ENCODE data around the gene PXDN. TPM values are rescaled to one million over a fixed set of nuclear protein-coding genes. Genes with fewer than 3 reads are reported as not detected.

PXDN gene
- total RNA-seq, 1 donor from 2014 or later, result 1.1 TPM

DNA sequence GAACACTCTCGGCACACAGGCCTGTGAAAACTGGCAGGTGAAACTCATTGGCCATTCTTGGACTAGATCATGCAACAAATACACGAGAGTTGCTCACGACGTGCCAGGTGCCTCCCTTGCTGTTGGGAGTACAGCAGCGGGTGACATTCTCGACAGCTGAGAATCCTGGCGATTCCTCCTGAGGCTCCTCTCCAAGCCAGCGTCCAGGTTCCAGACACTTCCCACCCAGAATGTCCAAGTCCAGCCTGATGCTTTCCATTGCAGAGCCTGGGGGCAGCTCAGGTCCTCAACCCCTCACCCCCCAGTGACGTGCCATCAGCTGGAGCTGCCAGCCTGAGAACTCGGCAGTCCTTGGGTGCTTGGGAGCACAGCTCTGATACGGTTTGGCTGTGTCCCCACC is 124.2 kb downstream of the PXDN start:
- Mint-ChIP-seq H3K36me3 (ENCODE audit: low read depth) (no peaks in the 10 kb centered on the region), H3K27me3 (peaks cover 3% of the 10 kb centered on the region)

DNA sequence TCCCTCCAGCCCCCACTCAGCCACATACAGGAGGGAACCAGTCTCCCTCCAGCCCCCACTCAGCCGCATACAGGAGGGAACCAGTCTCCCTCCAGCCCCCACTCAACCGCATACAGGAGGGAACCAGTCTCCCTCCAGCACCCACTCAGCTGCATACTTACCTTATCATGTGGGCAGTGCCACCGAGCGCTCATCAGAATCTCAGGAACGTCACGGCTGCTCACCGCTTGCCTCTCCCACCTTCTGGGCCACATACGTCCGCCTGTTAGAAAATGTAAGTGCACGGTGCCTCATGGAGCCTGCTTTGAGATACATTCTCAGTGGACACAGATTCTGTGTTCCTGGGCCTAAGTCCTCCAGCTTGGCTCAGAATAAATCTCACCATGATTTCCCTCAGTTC is 124.8 kb downstream of the PXDN start:
- no peak overlapping the region for H3K27ac Mint-ChIP-seq
- intact Hi-C loops (cut with micrococcal nuclease), result no loop called here

More for the DNA sequence above, 124.2 kb downstream of the PXDN start:
- H3K27ac Mint-ChIP-seq, result no peak overlapping the region
- DNase-seq, result no peak
- intact Hi-C loops (cut with micrococcal nuclease), result no loop called here
- H3K4me3 Mint-ChIP-seq, result no peak overlapping the region
- H3K4me1 Mint-ChIP-seq, result no peaks in the 10 kb centered on the region
- H3K9me3 Mint-ChIP-seq, result no peaks in the 10 kb centered on the region

GRCh38 chr2:1618974-1619373 is 125.3 kb downstream of the PXDN start:
- Mint-ChIP-seq H3K4me3 (no peak overlapping the region), H3K27ac (no peak overlapping the region), H3K36me3 (ENCODE audit: low read depth) (no peaks in the 10 kb centered on the region), H3K4me1 (no peaks in the 10 kb centered on the region), H3K27me3 (peaks cover 3% of the 10 kb centered on the region), H3K9me3 (no peaks in the 10 kb centered on the region)
- no peak for DNase-seq
- intact Hi-C loops (cut with micrococcal nuclease), result no loop called here

More for the DNA sequence above, 124.8 kb downstream of the PXDN start:
- H3K36me3 Mint-ChIP-seq (ENCODE audit: low read depth), result no peaks in the 10 kb centered on the region
- no peak for DNase-seq
- no peaks in the 10 kb centered on the region for H3K9me3 Mint-ChIP-seq
- peaks cover 3% of the 10 kb centered on the region for H3K27me3 Mint-ChIP-seq
- no peak overlapping the region for H3K4me3 Mint-ChIP-seq
- no peaks in the 10 kb centered on the region for H3K4me1 Mint-ChIP-seq

- no peak for DNase-seq
- Mint-ChIP-seq H3K9me3 (no peaks in the 10 kb centered on the region), H3K36me3 (ENCODE audit: low read depth) (no peaks in the 10 kb centered on the region), H3K27me3 (peaks cover 6% of the 10 kb centered on the region), H3K4me1 (no peaks in the 10 kb centered on the region), H3K4me3 (no peak overlapping the region), H3K27ac (no peak overlapping the region)
- intact Hi-C loops (cut with micrococcal nuclease), result no loop called here
These were observed 125.9 kb downstream of the PXDN start for GRCh38 chr2:1618191-1618961.

- no peaks in the 10 kb centered on the region for H3K4me1 Mint-ChIP-seq
These were observed 126.8 kb downstream of the PXDN start for GRCh38 chr2:1617425-1618021.

DNA sequence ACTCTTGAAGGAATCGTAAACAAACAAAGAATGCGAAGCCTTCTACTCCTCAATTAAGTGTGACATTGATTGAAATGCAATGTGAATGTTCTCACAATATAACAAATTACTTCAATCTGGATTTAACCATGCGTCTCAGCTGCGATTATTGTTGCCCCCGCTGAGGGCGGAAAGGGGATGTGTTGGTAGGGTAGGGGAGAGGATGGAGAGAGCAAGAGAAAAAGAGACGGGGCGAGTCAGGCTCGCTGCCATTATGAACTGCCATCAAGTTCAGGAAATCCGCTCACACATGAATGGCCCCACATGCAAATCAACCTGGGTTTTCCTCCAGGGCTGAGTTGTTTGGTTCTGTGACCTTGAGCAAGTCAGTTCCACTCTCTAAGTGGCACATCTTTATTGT is 129.8 kb downstream of the PXDN start:
- Mint-ChIP-seq H3K27ac (no peak overlapping the region), H3K4me1 (peaks cover 3% of the 10 kb centered on the region), H3K36me3 (ENCODE audit: low read depth) (no peaks in the 10 kb centered on the region), H3K4me3 (no peak overlapping the region), H3K9me3 (no peaks in the 10 kb centered on the region), H3K27me3 (peaks cover 6% of the 10 kb centered on the region)
- intact Hi-C loops (cut with micrococcal nuclease), result no loop called here
- DNase-seq, result no peak

More at GRCh38 chr2:1617425-1618021, 126.8 kb downstream of the PXDN start:
- Mint-ChIP-seq H3K9me3 (no peaks in the 10 kb centered on the region), H3K27ac (no peak overlapping the region), H3K27me3 (peaks cover 6% of the 10 kb centered on the region), H3K36me3 (ENCODE audit: low read depth) (no peaks in the 10 kb centered on the region), H3K4me3 (no peak overlapping the region)
- intact Hi-C loops (cut with micrococcal nuclease), result no loop called here
- no peak for DNase-seq

GRCh38 chr2:1613731-1614354 is 130.5 kb downstream of the PXDN start:
- Mint-ChIP-seq H3K9me3 (no peaks in the 10 kb centered on the region), H3K4me1 (peaks cover 6% of the 10 kb centered on the region), H3K27me3 (peaks cover 8% of the 10 kb centered on the region), H3K36me3 (ENCODE audit: low read depth) (no peaks in the 10 kb centered on the region), H3K27ac (no peak overlapping the region), H3K4me3 (no peak overlapping the region)
- intact Hi-C loops (cut with micrococcal nuclease), result no loop called here
- no peak for DNase-seq

DNA sequence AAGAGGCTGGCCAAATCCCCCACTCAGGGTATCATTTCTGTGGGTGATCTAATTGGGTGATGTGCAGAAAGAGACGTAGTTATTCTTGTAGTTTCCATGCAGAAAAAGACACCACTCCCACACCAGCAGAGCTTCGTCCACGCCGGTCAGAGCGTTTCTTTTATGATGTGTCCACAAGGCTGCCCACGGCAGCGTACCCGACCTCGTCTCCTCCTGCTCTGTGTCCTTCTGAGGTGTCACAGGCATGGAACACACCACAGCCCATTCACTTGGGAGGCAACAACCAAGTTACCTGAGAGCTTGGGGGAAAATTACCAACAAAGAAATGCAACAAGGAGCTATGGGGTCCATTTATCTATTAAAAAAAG is 131.3 kb downstream of the PXDN start:
- intact Hi-C loops (cut with micrococcal nuclease), result no loop called here
- Mint-ChIP-seq H3K36me3 (ENCODE audit: low read depth) (no peaks in the 10 kb centered on the region), H3K4me3 (no peak overlapping the region), H3K27me3 (peaks cover 8% of the 10 kb centered on the region), H3K9me3 (no peaks in the 10 kb centered on the region), H3K27ac (no peak overlapping the region), H3K4me1 (peaks cover 6% of the 10 kb centered on the region)
- no peak for DNase-seq

GRCh38 chr2:1612391-1613077 is 131.8 kb downstream of the PXDN start:
- Mint-ChIP-seq H3K4me1 (peaks cover 6% of the 10 kb centered on the region), H3K4me3 (no peak overlapping the region), H3K9me3 (no peaks in the 10 kb centered on the region), H3K27me3 (peaks cover 8% of the 10 kb centered on the region), H3K36me3 (ENCODE audit: low read depth) (no peaks in the 10 kb centered on the region), H3K27ac (no peak overlapping the region)
- intact Hi-C loops (cut with micrococcal nuclease), result no loop called here
- no peak for DNase-seq

GRCh38 chr2:1611886-1612285 is 132.4 kb downstream of the PXDN start:
- no peak for DNase-seq
- Mint-ChIP-seq H3K9me3 (no peaks in the 10 kb centered on the region), H3K36me3 (ENCODE audit: low read depth) (no peaks in the 10 kb centered on the region), H3K4me3 (no peak overlapping the region), H3K4me1 (peaks cover 6% of the 10 kb centered on the region), H3K27ac (no peak overlapping the region), H3K27me3 (peaks cover 8% of the 10 kb centered on the region)
- intact Hi-C loops (cut with micrococcal nuclease), result no loop called here

DNA sequence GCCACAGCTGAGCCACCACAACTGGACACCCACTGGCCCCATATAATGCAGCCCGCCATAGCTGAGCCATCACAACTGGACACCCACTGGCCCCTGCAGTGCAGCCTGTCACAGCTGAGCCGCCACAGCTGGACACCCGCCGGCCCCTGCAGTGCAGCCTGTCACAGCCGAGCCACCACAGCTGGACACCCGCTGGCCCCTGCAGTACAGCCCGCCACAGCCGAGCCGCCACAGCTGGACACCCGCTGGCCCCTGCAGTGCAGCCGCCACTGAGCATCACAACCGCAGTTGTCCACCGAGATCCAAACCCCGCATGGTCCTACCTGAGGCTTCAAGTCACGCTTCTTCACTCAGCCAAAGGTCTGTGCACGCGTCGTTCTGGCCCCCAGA is 134.2 kb downstream of the PXDN start:
- peaks cover 10% of the 10 kb centered on the region for H3K4me1 Mint-ChIP-seq
- H3K27me3 Mint-ChIP-seq, result peaks cover 7% of the 10 kb centered on the region
- H3K4me3 Mint-ChIP-seq, result no peak overlapping the region
- no peaks in the 10 kb centered on the region for H3K36me3 Mint-ChIP-seq (ENCODE audit: low read depth)
- intact Hi-C loops (cut with micrococcal nuclease), result no loop called here
- DNase-seq, result no peak
- no peaks in the 10 kb centered on the region for H3K9me3 Mint-ChIP-seq
- H3K27ac Mint-ChIP-seq, result no peak overlapping the region

DNA sequence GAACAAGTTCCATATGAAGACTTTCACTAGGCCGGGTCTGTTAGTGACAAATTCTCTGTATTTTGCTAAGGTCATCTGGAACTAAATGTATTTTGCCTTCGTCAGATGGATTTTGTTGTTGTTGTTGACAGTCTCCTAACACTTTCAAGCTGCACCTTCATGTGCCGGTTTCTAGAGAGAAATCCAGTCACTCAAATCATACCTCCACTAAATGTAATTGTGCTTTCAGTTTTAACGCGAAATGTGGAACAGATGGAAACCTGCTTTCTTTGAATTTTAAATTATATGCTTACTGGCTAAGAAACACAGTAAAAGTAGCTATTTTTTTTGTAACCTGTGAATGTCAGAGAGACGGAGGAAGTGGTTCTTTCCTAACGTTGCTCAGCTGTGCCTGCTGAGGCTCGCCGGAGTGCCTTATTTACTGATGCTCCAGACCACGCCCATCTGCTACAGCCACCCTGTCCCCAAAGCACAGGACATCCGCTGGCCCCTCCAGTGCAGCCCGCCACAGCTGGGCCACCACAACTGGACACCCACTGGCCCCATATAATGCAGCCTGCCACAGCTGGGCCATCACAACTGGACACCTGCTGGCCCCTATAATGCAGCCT is 134.7 kb downstream of the PXDN start:
- Mint-ChIP-seq H3K4me1 (peaks cover 10% of the 10 kb centered on the region), H3K27ac (no peak overlapping the region), H3K27me3 (peaks cover 7% of the 10 kb centered on the region), H3K4me3 (no peak overlapping the region), H3K36me3 (ENCODE audit: low read depth) (no peaks in the 10 kb centered on the region), H3K9me3 (no peaks in the 10 kb centered on the region)
- intact Hi-C loops (cut with micrococcal nuclease), result no loop called here
- DNase-seq, result no peak

GRCh38 chr2:1609040-1609439 is 135.3 kb downstream of the PXDN start:
- Mint-ChIP-seq H3K4me1 (peaks cover 10% of the 10 kb centered on the region), H3K36me3 (ENCODE audit: low read depth) (no peaks in the 10 kb centered on the region), H3K4me3 (no peak overlapping the region), H3K27ac (no peak overlapping the region), H3K27me3 (peaks cover 7% of the 10 kb centered on the region), H3K9me3 (no peaks in the 10 kb centered on the region)
- intact Hi-C loops (cut with micrococcal nuclease), result no loop called here
- DNase-seq, result no peak

All from activated CD4-positive, alpha-beta T cell treated with anti-CD3 and anti-CD28 coated beads, Interleukin-2, amount 10 ng/mL, durations not matched to agents 24 days and 14 days (primary cell).